Fibroblast of lung (primary cell): ENCODE data around the gene CBFB. TPM values are rescaled to one million over a fixed set of nuclear protein-coding genes. Genes with fewer than 3 reads are reported as not detected.

Experiments
- DNase-seq, 2 donors: peaks; one replicate each; pipeline versions ENCODE4 v3.0.0 to v3.0.0-alpha.2; 2010; ENCODE audit warnings: low read depth in 2 of 2
- H2AFZ ChIP-seq: 2 replicates; pipeline ENCODE4 v1.5.1; 2012; ENCODE audit warnings: low read length, control low read depth, inconsistent platforms
- H3K27ac ChIP-seq: 2 replicates; pipeline ENCODE4 v1.5.1; 2011; ENCODE audit warnings: low read length, control low read depth; ENCODE audit not compliant: insufficient read depth
- H3K27me3 ChIP-seq: 2 replicates; pipeline ENCODE4 v1.5.1; 2011; ENCODE audit warnings: mild to moderate bottlenecking, low read length; ENCODE audit not compliant: control insufficient read depth, insufficient read depth
- H3K36me3 ChIP-seq: 2 replicates; pipeline ENCODE4 v1.5.1; 2011; ENCODE audit warnings: low read length; ENCODE audit not compliant: control insufficient read depth, insufficient read depth
- H3K4me1 ChIP-seq: 2 replicates; pipeline ENCODE4 v1.5.1; 2011; ENCODE audit warnings: low read length; ENCODE audit not compliant: control insufficient read depth, insufficient read depth; ENCODE audit errors: extremely low read depth
- H3K4me2 ChIP-seq: 2 replicates; pipeline ENCODE4 v1.5.1; 2011; ENCODE audit warnings: low read length, control low read depth; ENCODE audit not compliant: insufficient read depth; ENCODE audit errors: extremely low read depth
- H3K4me3 ChIP-seq, 4 experiments: fragments of 200-600 bp in 1 of 4; sonication (generic) in 1 of 4; replicated peaks in 1 of 4; 2 replicates each; pipeline ENCODE4 v1.5.1; 2011 to 2016; ENCODE audit warnings: low read length in 4 of 4, low read depth in 3 of 4, mild to moderate bottlenecking in 3 of 4, control low read depth in 2 of 4, inconsistent platforms in 1 of 4, mixed read lengths in 1 of 4; ENCODE audit not compliant: insufficient read depth in 1 of 4; ENCODE audit errors: control extremely low read depth in 1 of 4
- H3K79me2 ChIP-seq: 2 replicates; pipeline ENCODE4 v1.5.1; 2012; ENCODE audit warnings: mild to moderate bottlenecking, low read length, inconsistent platforms; ENCODE audit not compliant: control insufficient read depth, insufficient read depth
- H3K9ac ChIP-seq: 2 replicates; pipeline ENCODE4 v1.5.1; 2011; ENCODE audit warnings: mild to moderate bottlenecking, low read length, control low read depth; ENCODE audit not compliant: insufficient read depth
- H3K9me3 ChIP-seq: 2 replicates; pipeline ENCODE4 v1.5.1; 2012; ENCODE audit warnings: low read depth, low read length; ENCODE audit not compliant: control insufficient read depth, insufficient read depth
- H4K20me1 ChIP-seq: 2 replicates; pipeline ENCODE4 v1.5.1; 2011; ENCODE audit warnings: low read length; ENCODE audit not compliant: control insufficient read depth, insufficient read depth; ENCODE audit errors: extremely low read depth
- EZH2 ChIP-seq: IDR thresholded peaks from 2 replicates; pipeline ENCODE4 v1.5.1; 2012; ENCODE audit warnings: low read length, control low read depth, mild to moderate bottlenecking; ENCODE audit errors: missing control alignments
- polyA plus RNA-seq, 2 donors: library from polyadenylated mRNA; depleted of rRNA in 1 of 2; stranded (reverse) in 1 of 2; unstranded in 1 of 2; fragments of >200 nt; gene quantifications; 2 replicates each; pipeline ENCODE4 v1.2.1, GENCODE V29; 2011 to 2012; ENCODE audit warnings: missing spikeins in 1 of 2
- total RNA-seq: library from RNA; depleted of rRNA; stranded (reverse); fragments of >200 nt; gene quantifications from 2 replicates; pipeline ENCODE4 v1.2.1, GENCODE V29; 2014
- TF ChIP-seq, protein P1 (sequence below), 2 donors: IDR thresholded peaks in 1 of 2; conservative IDR thresholded peaks in 1 of 2; 1 replicate in 1 of 2; 2 replicates in 1 of 2; pipeline ENCODE4 v1.5.1; 2011 to 2012; ENCODE audit warnings: low read length in 2 of 2, control low read depth in 1 of 2, inconsistent platforms in 1 of 2, low read depth in 1 of 2, mild to moderate bottlenecking in 1 of 2

The CBFB gene
- total and polyA plus RNA-seq, 2 donors (not counting 1 experiment from before 2014, with no cell fraction given), result 51.7 to 64.1 TPM

- Histone ChIP-seq H4K20me1 (no peaks in the 10 kb centered on the region), H3K9ac (no peak overlapping the region), H3K4me3 (no peak overlapping the region), H3K4me2 (no peak overlapping the region), H2AFZ (no peak overlapping the region), H3K36me3 (no peaks in the 10 kb centered on the region), H3K4me1 (peaks cover 3% of the 10 kb centered on the region), H3K27me3 (peaks cover 3% of the 10 kb centered on the region), H3K9me3 (no peaks in the 10 kb centered on the region), H3K79me2 (no peaks in the 10 kb centered on the region), H3K27ac (no peak overlapping the region)
- no peak for DNase-seq
- TF ChIP-seq EZH2, result no peak
- TF ChIP-seq, protein P1, sequence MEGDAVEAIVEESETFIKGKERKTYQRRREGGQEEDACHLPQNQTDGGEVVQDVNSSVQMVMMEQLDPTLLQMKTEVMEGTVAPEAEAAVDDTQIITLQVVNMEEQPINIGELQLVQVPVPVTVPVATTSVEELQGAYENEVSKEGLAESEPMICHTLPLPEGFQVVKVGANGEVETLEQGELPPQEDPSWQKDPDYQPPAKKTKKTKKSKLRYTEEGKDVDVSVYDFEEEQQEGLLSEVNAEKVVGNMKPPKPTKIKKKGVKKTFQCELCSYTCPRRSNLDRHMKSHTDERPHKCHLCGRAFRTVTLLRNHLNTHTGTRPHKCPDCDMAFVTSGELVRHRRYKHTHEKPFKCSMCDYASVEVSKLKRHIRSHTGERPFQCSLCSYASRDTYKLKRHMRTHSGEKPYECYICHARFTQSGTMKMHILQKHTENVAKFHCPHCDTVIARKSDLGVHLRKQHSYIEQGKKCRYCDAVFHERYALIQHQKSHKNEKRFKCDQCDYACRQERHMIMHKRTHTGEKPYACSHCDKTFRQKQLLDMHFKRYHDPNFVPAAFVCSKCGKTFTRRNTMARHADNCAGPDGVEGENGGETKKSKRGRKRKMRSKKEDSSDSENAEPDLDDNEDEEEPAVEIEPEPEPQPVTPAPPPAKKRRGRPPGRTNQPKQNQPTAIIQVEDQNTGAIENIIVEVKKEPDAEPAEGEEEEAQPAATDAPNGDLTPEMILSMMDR (conservative IDR thresholded peaks at IDR 0.05 in 1 of 2, IDR thresholded peaks at IDR 0.05 in 1 of 2; ENCODE audit: low read depth in 1 of 2, low read length in 2 of 2), result no peak
These were observed 27.2 kb upstream of the CBFB start for GRCh38 chr16:67001726-67002125.

GRCh38 chr16:67006930-67007658 lies 21.9 kb upstream of the CBFB start:
- Histone ChIP-seq H4K20me1 (no peaks in the 10 kb centered on the region), H3K9ac (no peak overlapping the region), H3K4me2 (no peak overlapping the region), H3K4me3 (no peak overlapping the region), H2AFZ (no peak overlapping the region), H3K9me3 (no peaks in the 10 kb centered on the region), H3K79me2 (no peaks in the 10 kb centered on the region), H3K36me3 (no peaks in the 10 kb centered on the region), H3K27ac (no peak overlapping the region), H3K4me1 (no peaks in the 10 kb centered on the region), H3K27me3 (peaks cover 3% of the 10 kb centered on the region)
- peak in 1 of 2 donors; percentile 28 for DNase-seq
- no peak for TF ChIP-seq EZH2
- TF ChIP-seq, protein P1 (conservative IDR thresholded peaks at IDR 0.05 in 1 of 2, IDR thresholded peaks at IDR 0.05 in 1 of 2; ENCODE audit: low read depth in 1 of 2, low read length in 2 of 2), result no peak

GRCh38 chr16:67009158-67009557 lies 19.8 kb upstream of the CBFB start:
- Histone ChIP-seq H3K4me3 (no peak overlapping the region), H4K20me1 (no peaks in the 10 kb centered on the region), H3K9ac (no peak overlapping the region), H3K36me3 (no peaks in the 10 kb centered on the region), H3K27me3 (peaks cover 3% of the 10 kb centered on the region), H3K4me1 (no peaks in the 10 kb centered on the region), H3K9me3 (no peaks in the 10 kb centered on the region), H3K79me2 (no peaks in the 10 kb centered on the region), H2AFZ (no peak overlapping the region), H3K27ac (no peak overlapping the region), H3K4me2 (no peak overlapping the region)
- DNase-seq, result no peak
- TF ChIP-seq EZH2, result no peak
- TF ChIP-seq, protein P1 (conservative IDR thresholded peaks at IDR 0.05 in 1 of 2, IDR thresholded peaks at IDR 0.05 in 1 of 2; ENCODE audit: low read depth in 1 of 2, low read length in 2 of 2), result no peak
